Neuronal stem cell (in vitro differentiated cells): ENCODE data around the gene CD4.
A peak's percentile ranks its signal among the peaks of the same experiment; 100 is the strongest.

Experiments used
- DNase-seq: peaks from one replicate; pipeline ENCODE4 v3.0.0-alpha.2; 2013; ENCODE audit warnings: low spot score
- H2AFZ ChIP-seq: one replicate; pipeline ENCODE4 v1.6.1; 2013; ENCODE audit warnings: mild to moderate bottlenecking, low read length, inconsistent platforms
- H2AK5ac ChIP-seq: 2 replicates; pipeline ENCODE4 v1.6.1; 2013; ENCODE audit warnings: low read depth, mild to moderate bottlenecking, inconsistent platforms, low read length, moderate library complexity, mixed read lengths
- H2BK120ac ChIP-seq: 2 replicates; pipeline ENCODE4 v1.6.1; 2013; ENCODE audit warnings: low read depth, mild to moderate bottlenecking, inconsistent platforms, low read length, moderate library complexity, mixed read lengths
- H2BK12ac ChIP-seq: one replicate; pipeline ENCODE4 v1.6.1; 2013; ENCODE audit warnings: low read length, inconsistent platforms
- H2BK15ac ChIP-seq: 2 replicates; pipeline ENCODE4 v1.6.1; 2013; ENCODE audit warnings: mild to moderate bottlenecking, low read length, inconsistent platforms, mixed read lengths
- H2BK5ac ChIP-seq: one replicate; pipeline ENCODE4 v1.6.1; 2013; ENCODE audit warnings: inconsistent platforms, mild to moderate bottlenecking, low read length, moderate library complexity
- H3K14ac ChIP-seq: one replicate; pipeline ENCODE4 v1.6.1; 2013; ENCODE audit warnings: low read length, inconsistent platforms
- H3K18ac ChIP-seq: 2 replicates; pipeline ENCODE4 v1.6.1; 2013; ENCODE audit warnings: low read length, inconsistent platforms
- H3K23ac ChIP-seq: 2 replicates; pipeline ENCODE4 v1.6.1; 2013; ENCODE audit warnings: low read depth, mild to moderate bottlenecking, mixed read lengths, low read length, inconsistent platforms; ENCODE audit not compliant: poor library complexity
- H3K27ac ChIP-seq: replicated peaks from 3 replicates; pipeline ENCODE4 v1.5.1; 2013; ENCODE audit warnings: low read length, inconsistent platforms
- H3K27me3 ChIP-seq, 3 experiments: 2 replicates each; pipeline ENCODE4 v1.6.1; 2013; ENCODE audit warnings: low read length in 3 of 3, mild to moderate bottlenecking in 2 of 3, inconsistent platforms in 1 of 3, low read depth in 1 of 3, mixed read lengths in 1 of 3, moderate library complexity in 1 of 3; ENCODE audit not compliant: control insufficient read depth in 3 of 3, insufficient read depth in 3 of 3
- H3K36me3 ChIP-seq, 2 donors: replicated peaks in 1 of 2; 2 replicates each; pipeline ENCODE4 v1.6.1; 2013; ENCODE audit warnings: low read length in 2 of 2; ENCODE audit not compliant: control insufficient read depth in 2 of 2, insufficient read depth in 2 of 2
- H3K4ac ChIP-seq: 2 replicates; pipeline ENCODE4 v1.6.1; 2013; ENCODE audit warnings: inconsistent platforms, mild to moderate bottlenecking, low read length, moderate library complexity
- H3K4me1 ChIP-seq, 2 donors: 1 replicate in 1 of 2; 2 replicates in 1 of 2; pipeline ENCODE4 v1.6.1; 2013; ENCODE audit warnings: low read length in 2 of 2, low read depth in 1 of 2; ENCODE audit not compliant: control insufficient read depth in 2 of 2, insufficient read depth in 1 of 2
- H3K4me2 ChIP-seq: one replicate; pipeline ENCODE4 v1.6.1; 2013; ENCODE audit warnings: mild to moderate bottlenecking, low read length, inconsistent platforms; ENCODE audit not compliant: insufficient read depth, poor library complexity, severe bottlenecking
- H3K4me3 ChIP-seq, 2 donors: 2 replicates each; pipeline ENCODE4 v1.5.1; 2013; ENCODE audit warnings: low read length in 2 of 2, mild to moderate bottlenecking in 2 of 2, inconsistent platforms in 1 of 2, moderate library complexity in 1 of 2
- H3K79me1 ChIP-seq: one replicate; pipeline ENCODE4 v1.6.1; 2013; ENCODE audit warnings: low read depth, mild to moderate bottlenecking, inconsistent platforms, low read length, moderate library complexity
- H3K9ac ChIP-seq: one replicate; pipeline ENCODE4 v1.6.1; 2013; ENCODE audit warnings: mild to moderate bottlenecking, low read depth, low read length, inconsistent platforms; ENCODE audit not compliant: poor library complexity
- H3K9me3 ChIP-seq, 2 donors: replicated peaks in 1 of 2; 2 replicates each; pipeline versions ENCODE3 to v1.6.1; 2013; ENCODE audit warnings: low read length in 2 of 2, mild to moderate bottlenecking in 2 of 2, inconsistent platforms in 1 of 2, low read depth in 1 of 2, mixed read lengths in 1 of 2, moderate library complexity in 1 of 2; ENCODE audit not compliant: control insufficient read depth in 2 of 2, insufficient read depth in 1 of 2
- H4K8ac ChIP-seq: one replicate; pipeline ENCODE4 v1.6.1; 2013; ENCODE audit warnings: low read depth, mild to moderate bottlenecking, inconsistent platforms, low read length, moderate library complexity
- H4K91ac ChIP-seq: one replicate; pipeline ENCODE4 v1.6.1; 2013; ENCODE audit warnings: low read length, low read depth, mild to moderate bottlenecking, inconsistent platforms; ENCODE audit not compliant: poor library complexity
- WGBS, 2 donors: extraction: QIAGEN DNeasy Blood & Tissue Kit; methylation state at CpG; one replicate each; pipeline ENCODE4 v1.1.7; 2013; ENCODE audit warnings: missing lambda C conversion rate in 2 of 2, mixed read lengths in 1 of 2; ENCODE audit not compliant: insufficient read length in 2 of 2, insufficient replicate concordance in 1 of 2; ENCODE audit errors: extremely low coverage in 2 of 2; 5-methylcytosine and 5-hydroxymethylcytosine counted together

CD4 gene

GRCh38 chr12:6827982-6828780, 38.9 kb downstream of the CD4 start, which contains the start of gene P3H3:
P3H3 (plus strand) TSS chr12:6828407; CDS start chr12:6828441, 34 bp downstream.
- WGBS, 2 donors, result no CpG with 5 or more reads among the region's 60 CpGs
- H3K27ac ChIP-seq, result peak within 1 kb of the TSS; percentile 91
- H2AFZ ChIP-seq, result peak within 1 kb of the TSS; percentile 61
- H2BK12ac ChIP-seq, result peak within 1 kb of the TSS; percentile 82
- peaks cover 0 to 3% of the 10 kb centered on the region in 2 donors for H3K9me3 ChIP-seq
- peak within 1 kb of the TSS; percentile 89 for H4K91ac ChIP-seq
- H3K4me2 ChIP-seq, result peak within 1 kb of the TSS; percentile 77
- peaks cover 16 to 22% of the 10 kb centered on the region in 2 donors for H3K4me1 ChIP-seq
- peaks cover 29 to 31% of the 10 kb centered on the region in 2 donors for H3K36me3 ChIP-seq
- H3K27me3 ChIP-seq, result no peaks in the 10 kb centered on the region
- peak within 1 kb of the TSS; percentile 83 for H2BK5ac ChIP-seq
- H3K18ac ChIP-seq, result peak within 1 kb of the TSS; percentile 95
- peak within 1 kb of the TSS; percentile 87 to 99 for H3K4me3 ChIP-seq
- peaks cover 36% of the 10 kb centered on the region for H3K79me1 ChIP-seq
- DNase-seq, result no peak
- peak within 1 kb of the TSS; percentile 89 for H2BK120ac ChIP-seq
- H3K14ac ChIP-seq, result peak within 1 kb of the TSS; percentile 99
- peak within 1 kb of the TSS; percentile 48 for H4K8ac ChIP-seq
- peak within 1 kb of the TSS; percentile 99 for H2AK5ac ChIP-seq
- H2BK15ac ChIP-seq, result peak within 1 kb of the TSS; percentile 82
- H3K9ac ChIP-seq, result peak within 1 kb of the TSS; percentile 98
- H3K23ac ChIP-seq, result peak within 1 kb of the TSS; percentile 98
- peak within 1 kb of the TSS; percentile 94 for H3K4ac ChIP-seq

- peak overlapping the region; percentile 98 for H3K23ac ChIP-seq
- peak overlapping the region; percentile 98 for H3K9ac ChIP-seq
- peak overlapping the region; percentile 61 for H2AFZ ChIP-seq
- H3K27me3 ChIP-seq, result no peaks in the 10 kb centered on the region
- H2BK12ac ChIP-seq, result peak overlapping the region; percentile 82
- H3K4me1 ChIP-seq, result peaks cover 16 to 17% of the 10 kb centered on the region in 2 donors
- H4K8ac ChIP-seq, result peak overlapping the region; percentile 48
- peak overlapping the region; percentile 94 for H3K4ac ChIP-seq
- peak overlapping the region; percentile 99 for H2AK5ac ChIP-seq
- H3K79me1 ChIP-seq, result peaks cover 35% of the 10 kb centered on the region
- H3K4me3 ChIP-seq, result peak overlapping the region; percentile 87 to 99
- peak overlapping the region; percentile 95 for H3K18ac ChIP-seq
- DNase-seq, result no peak
- H2BK15ac ChIP-seq, result peak overlapping the region; percentile 45
- peak overlapping the region; percentile 77 for H3K4me2 ChIP-seq
- peak overlapping the region; percentile 89 for H4K91ac ChIP-seq
- peak overlapping the region; percentile 85 for H3K14ac ChIP-seq
- H3K36me3 ChIP-seq, result peaks cover 35 to 39% of the 10 kb centered on the region in 2 donors
- WGBS, 2 donors, result no CpG with 5 or more reads among the region's 71 CpGs
- peak overlapping the region; percentile 89 for H2BK120ac ChIP-seq
- peaks cover 0 to 1% of the 10 kb centered on the region in 2 donors for H3K9me3 ChIP-seq
- peak overlapping the region; percentile 66 for H3K27ac ChIP-seq
- peak overlapping the region; percentile 83 for H2BK5ac ChIP-seq
These were observed 39.6 kb downstream of the CD4 start for GRCh38 chr12:6828781-6829535.

GRCh38 chr12:6829536-6830220, 40.4 kb downstream of the CD4 start:
- H2AK5ac ChIP-seq, result peak overlapping the region; percentile 60
- H3K36me3 ChIP-seq, result peaks cover 37 to 46% of the 10 kb centered on the region in 2 donors
- peak overlapping the region; percentile 49 for H2BK12ac ChIP-seq
- H3K27me3 ChIP-seq, result no peaks in the 10 kb centered on the region
- H3K4me1 ChIP-seq, result peaks cover 16 to 17% of the 10 kb centered on the region in 2 donors
- H3K4ac ChIP-seq, result no peak overlapping the region
- peak overlapping the region; percentile 77 for H3K4me2 ChIP-seq
- H2BK120ac ChIP-seq, result peak overlapping the region; percentile 22
- no peak for DNase-seq
- no peak overlapping the region for H4K91ac ChIP-seq
- H3K27ac ChIP-seq, result peak overlapping the region; percentile 10
- no peaks in the 10 kb centered on the region for H3K9me3 ChIP-seq
- H3K23ac ChIP-seq, result peak overlapping the region; percentile 50
- H3K4me3 ChIP-seq, result peak overlapping the region; percentile 87 to 99
- peak overlapping the region; percentile 98 for H3K9ac ChIP-seq
- peaks cover 32% of the 10 kb centered on the region for H3K79me1 ChIP-seq
- H3K18ac ChIP-seq, result peak overlapping the region; percentile 95
- H4K8ac ChIP-seq, result no peak overlapping the region
- H2AFZ ChIP-seq, result peak overlapping the region; percentile 61
- peak overlapping the region; percentile 83 for H2BK5ac ChIP-seq
- no peak overlapping the region for H2BK15ac ChIP-seq
- WGBS, 2 donors, result no CpG with 5 or more reads among the region's 19 CpGs
- H3K14ac ChIP-seq, result no peak overlapping the region
